HL-60 (cell line): ENCODE data around the gene CIRBP.

Source experiments
- DNase-seq, 2 experiments: peaks; one replicate each; pipeline ENCODE4 v3.0.0-alpha.2; 2010 to 2020; ENCODE audit warnings: low read depth in 1 of 2, low spot score in 1 of 2
- H3K27ac ChIP-seq: fragments of 250-450 bp; sonication (Bioruptor Pico); replicated peaks from 2 replicates; pipeline ENCODE4 v1.5.1; 2020; ENCODE audit warnings: mild to moderate bottlenecking, moderate library complexity
- H3K27me3 ChIP-seq: fragments of 250-450 bp; sonication (Bioruptor Pico); 2 replicates; pipeline ENCODE4 v1.5.1; 2021; ENCODE audit warnings: mild to moderate bottlenecking, moderate library complexity; ENCODE audit not compliant: insufficient read depth, poor library complexity, severe bottlenecking
- H3K4me3 ChIP-seq: replicated peaks from 2 replicates; pipeline ENCODE4 v1.5.1; 2011; ENCODE audit warnings: mild to moderate bottlenecking, control low read depth, low read length; ENCODE audit not compliant: insufficient read depth
- GABPA ChIP-seq: IDR thresholded peaks from 2 replicates; pipeline ENCODE4 v1.6.1; 2012; ENCODE audit warnings: low read depth
- POLR2AphosphoS5 ChIP-seq: IDR thresholded peaks from 2 replicates; pipeline ENCODE4 v1.6.1; 2012; ENCODE audit warnings: low read depth
- SPI1 ChIP-seq: IDR thresholded peaks from 2 replicates; pipeline ENCODE4 v1.6.1; 2012; ENCODE audit warnings: low read depth, mild to moderate bottlenecking, borderline replicate concordance
- TF ChIP-seq, protein P1 (sequence below): IDR thresholded peaks from 2 replicates; pipeline ENCODE4 v1.6.1; 2012; ENCODE audit warnings: low read depth; ENCODE audit not compliant: insufficient replicate concordance
- TF ChIP-seq, protein P2 (sequence below): IDR thresholded peaks from one replicate; pipeline ENCODE4 v1.5.1; 2011; ENCODE audit warnings: low read length, control low read depth, inconsistent platforms; ENCODE audit not compliant: insufficient read depth

Gene CIRBP

DNA sequence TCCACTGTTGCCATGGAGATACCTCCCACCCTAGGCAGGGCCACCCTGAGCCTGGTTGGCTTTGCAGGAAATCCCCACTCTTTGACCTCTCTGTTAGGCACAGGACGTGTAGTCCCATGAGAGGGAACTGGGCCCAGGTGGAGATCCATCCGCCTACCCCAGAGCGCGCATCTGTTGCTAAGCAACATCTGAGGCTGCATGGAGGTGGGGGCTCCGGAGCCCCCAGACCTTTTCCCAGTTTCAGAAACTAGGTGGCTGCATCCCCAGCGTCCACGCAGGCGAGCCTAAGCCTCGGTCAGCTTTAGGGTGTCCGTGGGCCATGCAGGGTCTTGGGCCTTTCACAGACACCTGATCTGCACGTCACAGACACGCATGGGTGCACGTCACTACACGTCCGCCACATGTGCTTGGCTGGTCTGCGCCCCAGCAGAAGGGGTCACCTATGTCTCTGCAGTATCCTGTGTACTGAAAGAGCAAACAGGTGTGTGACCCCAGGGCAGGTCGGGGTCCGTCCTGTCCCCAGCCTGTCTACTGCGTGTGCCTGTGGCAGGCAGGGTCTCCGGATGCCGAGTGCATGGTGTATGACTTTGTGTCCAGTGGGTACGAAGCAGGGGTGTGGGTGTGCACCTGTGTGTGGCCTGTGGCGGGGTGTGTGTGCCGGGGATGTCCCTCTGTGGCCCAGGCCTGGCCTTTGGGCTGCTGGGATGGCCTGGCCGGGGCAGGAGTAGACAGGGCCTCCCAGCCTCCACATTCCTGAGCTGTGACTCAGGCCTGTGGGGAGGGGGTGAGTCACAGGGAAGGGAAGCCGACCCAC, 4.1 kb upstream of the CIRBP start:
- Histone ChIP-seq H3K27ac (no peak overlapping the region), H3K27me3 (no peaks in the 10 kb centered on the region), H3K4me3 (no peak overlapping the region)
- TF ChIP-seq SPI1 (no peak), GABPA (no peak), POLR2AphosphoS5 (no peak)
- TF ChIP-seq, protein P1, sequence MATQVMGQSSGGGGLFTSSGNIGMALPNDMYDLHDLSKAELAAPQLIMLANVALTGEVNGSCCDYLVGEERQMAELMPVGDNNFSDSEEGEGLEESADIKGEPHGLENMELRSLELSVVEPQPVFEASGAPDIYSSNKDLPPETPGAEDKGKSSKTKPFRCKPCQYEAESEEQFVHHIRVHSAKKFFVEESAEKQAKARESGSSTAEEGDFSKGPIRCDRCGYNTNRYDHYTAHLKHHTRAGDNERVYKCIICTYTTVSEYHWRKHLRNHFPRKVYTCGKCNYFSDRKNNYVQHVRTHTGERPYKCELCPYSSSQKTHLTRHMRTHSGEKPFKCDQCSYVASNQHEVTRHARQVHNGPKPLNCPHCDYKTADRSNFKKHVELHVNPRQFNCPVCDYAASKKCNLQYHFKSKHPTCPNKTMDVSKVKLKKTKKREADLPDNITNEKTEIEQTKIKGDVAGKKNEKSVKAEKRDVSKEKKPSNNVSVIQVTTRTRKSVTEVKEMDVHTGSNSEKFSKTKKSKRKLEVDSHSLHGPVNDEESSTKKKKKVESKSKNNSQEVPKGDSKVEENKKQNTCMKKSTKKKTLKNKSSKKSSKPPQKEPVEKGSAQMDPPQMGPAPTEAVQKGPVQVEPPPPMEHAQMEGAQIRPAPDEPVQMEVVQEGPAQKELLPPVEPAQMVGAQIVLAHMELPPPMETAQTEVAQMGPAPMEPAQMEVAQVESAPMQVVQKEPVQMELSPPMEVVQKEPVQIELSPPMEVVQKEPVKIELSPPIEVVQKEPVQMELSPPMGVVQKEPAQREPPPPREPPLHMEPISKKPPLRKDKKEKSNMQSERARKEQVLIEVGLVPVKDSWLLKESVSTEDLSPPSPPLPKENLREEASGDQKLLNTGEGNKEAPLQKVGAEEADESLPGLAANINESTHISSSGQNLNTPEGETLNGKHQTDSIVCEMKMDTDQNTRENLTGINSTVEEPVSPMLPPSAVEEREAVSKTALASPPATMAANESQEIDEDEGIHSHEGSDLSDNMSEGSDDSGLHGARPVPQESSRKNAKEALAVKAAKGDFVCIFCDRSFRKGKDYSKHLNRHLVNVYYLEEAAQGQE = no peak
- TF ChIP-seq, protein P2, sequence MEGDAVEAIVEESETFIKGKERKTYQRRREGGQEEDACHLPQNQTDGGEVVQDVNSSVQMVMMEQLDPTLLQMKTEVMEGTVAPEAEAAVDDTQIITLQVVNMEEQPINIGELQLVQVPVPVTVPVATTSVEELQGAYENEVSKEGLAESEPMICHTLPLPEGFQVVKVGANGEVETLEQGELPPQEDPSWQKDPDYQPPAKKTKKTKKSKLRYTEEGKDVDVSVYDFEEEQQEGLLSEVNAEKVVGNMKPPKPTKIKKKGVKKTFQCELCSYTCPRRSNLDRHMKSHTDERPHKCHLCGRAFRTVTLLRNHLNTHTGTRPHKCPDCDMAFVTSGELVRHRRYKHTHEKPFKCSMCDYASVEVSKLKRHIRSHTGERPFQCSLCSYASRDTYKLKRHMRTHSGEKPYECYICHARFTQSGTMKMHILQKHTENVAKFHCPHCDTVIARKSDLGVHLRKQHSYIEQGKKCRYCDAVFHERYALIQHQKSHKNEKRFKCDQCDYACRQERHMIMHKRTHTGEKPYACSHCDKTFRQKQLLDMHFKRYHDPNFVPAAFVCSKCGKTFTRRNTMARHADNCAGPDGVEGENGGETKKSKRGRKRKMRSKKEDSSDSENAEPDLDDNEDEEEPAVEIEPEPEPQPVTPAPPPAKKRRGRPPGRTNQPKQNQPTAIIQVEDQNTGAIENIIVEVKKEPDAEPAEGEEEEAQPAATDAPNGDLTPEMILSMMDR = no peak
- no peak for DNase-seq

- TF ChIP-seq SPI1 (no peak), POLR2AphosphoS5 (no peak), GABPA (no peak)
- TF ChIP-seq, protein P2 = no peak
- TF ChIP-seq, protein P1 = no peak
- peak overlapping the region; percentile 48 for H3K4me3 ChIP-seq
- DNase-seq = peak in 1 of 2 experiments; percentile 85
Measured at GRCh38 chr19:1265615-1266128, 3.5 kb upstream of the CIRBP start.

GRCh38 chr19:1266129-1266915, 2.8 kb upstream of the CIRBP start:
- no peak overlapping the region for H3K27ac ChIP-seq
- TF ChIP-seq, protein P1 = no peak
- TF ChIP-seq POLR2AphosphoS5 = 0 out of 2 replicates have a peak, but pooled peaks have one; percentile 13
- no peaks in the 10 kb centered on the region for H3K27me3 ChIP-seq
- peak overlapping the region; percentile 48 for H3K4me3 ChIP-seq
- DNase-seq = peak; percentile 73 to 87

More at GRCh38 chr19:1265615-1266128, 3.5 kb upstream of the CIRBP start:
- Histone ChIP-seq H3K27ac (no peak overlapping the region), H3K27me3 (no peaks in the 10 kb centered on the region)
